HepG2 (cell line): ENCODE results near the gene CTIF. TPM values are rescaled to one million over a fixed set of nuclear protein-coding genes. Genes with fewer than 3 reads are reported as not detected.
A peak's percentile ranks its signal among the peaks of the same experiment; 100 is the strongest.

Experiments
- DNMT3B ChIP-seq: conservative IDR thresholded peaks from 2 replicates; pipeline ENCODE4 v1.6.1; 2016; ENCODE audit warnings: missing biosample characterization, control low read depth
- ELF3 ChIP-seq: IDR thresholded peaks from 2 replicates; pipeline ENCODE4 v1.6.1; 2016; ENCODE audit warnings: missing genetic modification reagents, missing compliant biosample characterization
- FIP1L1 ChIP-seq: fragments of 200-400 bp; formaldehyde crosslinking; IDR thresholded peaks from 2 replicates; pipeline ENCODE4 v1.6.1; 2018; ENCODE audit warnings: low read depth, mild to moderate bottlenecking, low read length, moderate library complexity, borderline replicate concordance; ENCODE audit not compliant: insufficient read depth
- FOSL2 ChIP-seq: sonication (generic); formaldehyde crosslinking; IDR thresholded peaks from 2 replicates; pipeline ENCODE4 v1.4.0; 2020; ENCODE audit warnings: missing genetic modification reagents
- FOXM1 ChIP-seq: sonication (generic); formaldehyde crosslinking; IDR thresholded peaks from 2 replicates; pipeline ENCODE4 v1.5.0; 2020; ENCODE audit warnings: missing genetic modification reagents
- HOXA7 ChIP-seq: sonication (generic); formaldehyde crosslinking; IDR thresholded peaks from 2 replicates; pipeline ENCODE4 v1.8.1; 2022; ENCODE audit warnings: mild to moderate bottlenecking, missing genetic modification reagents, moderate library complexity
- KAT2B ChIP-seq: fragments of 150-350 bp; IDR thresholded peaks from 2 replicates; pipeline ENCODE4 v1.6.1; 2014; ENCODE audit warnings: low read depth, low read length, borderline replicate concordance
- SOX13 ChIP-seq, 3 experiments: fragments of 450-650 bp in 1 of 3; sonication (generic) in 1 of 3; formaldehyde crosslinking in 1 of 3; IDR thresholded peaks in 2 of 3; conservative IDR thresholded peaks in 1 of 3; 2 replicates each; pipeline versions ENCODE4 v1.5.0 to v1.6.1; 2016 to 2020; ENCODE audit warnings: antibody characterized with exemption in 1 of 3, mild to moderate bottlenecking in 1 of 3, missing compliant biosample characterization in 1 of 3, missing genetic modification reagents in 1 of 3, moderate library complexity in 1 of 3
- ZHX2 ChIP-seq, 2 experiments: sonication (generic) in 1 of 2; formaldehyde crosslinking in 1 of 2; IDR thresholded peaks; 2 replicates each; pipeline versions ENCODE4 v1.6.1 to v1.9.0; 2014 to 2022; ENCODE audit warnings: antibody characterized with exemption in 1 of 2, borderline replicate concordance in 1 of 2, inconsistent platforms in 1 of 2, low read depth in 1 of 2, missing genetic modification reagents in 1 of 2
- ZNF501 ChIP-seq: sonication (generic); formaldehyde crosslinking; IDR thresholded peaks from 2 replicates; pipeline ENCODE4 v1.5.1; 2020; ENCODE audit warnings: mild to moderate bottlenecking, moderate library complexity, missing genetic modification reagents
- ZNF713 ChIP-seq: sonication (generic); formaldehyde crosslinking; IDR thresholded peaks from 2 replicates; pipeline ENCODE4 v1.4.0; 2020; ENCODE audit warnings: mild to moderate bottlenecking, missing genetic modification reagents
- ZNF782 ChIP-seq: sonication (generic); formaldehyde crosslinking; IDR thresholded peaks from 2 replicates; pipeline ENCODE4 v1.4.0; 2020; ENCODE audit warnings: missing genetic modification reagents, mild to moderate bottlenecking, borderline replicate concordance
- polyA plus RNA-seq, 8 experiments: library from polyadenylated mRNA; depleted of rRNA in 3 of 8; stranded (reverse) in 7 of 8; unstranded in 1 of 8; fragments of >200 nt; fragmentation: Illumina TruSeq in 4 of 8; extraction: Trizol in 4 of 8; gene quantifications; 2 replicates each; pipeline versions ENCODE4 v1.2.1 to v1.2.3, GENCODE V29; 2011 to 2016; ENCODE audit warnings: low read depth in 4 of 8, missing spikeins in 1 of 8, mixed read lengths in 1 of 8; ENCODE audit not compliant: insufficient read depth in 1 of 8
- total RNA-seq, 5 experiments: library from RNA; depleted of rRNA; stranded (reverse); fragments of >200 nt; fragmentation: Illumina TruSeq; extraction: Trizol; gene quantifications; 2 replicates each; pipeline ENCODE4 v1.2.3, GENCODE V29; 2016; ENCODE audit warnings: low read depth in 1 of 5
- TF ChIP-seq, protein P1 (sequence below): sonication (generic); formaldehyde crosslinking; conservative IDR thresholded peaks from 2 replicates; pipeline ENCODE4 v1.4.0; 2020; ENCODE audit warnings: mild to moderate bottlenecking, missing genetic modification reagents, moderate library complexity
- TF ChIP-seq, protein P2 (sequence below): sonication (generic); formaldehyde crosslinking; IDR thresholded peaks from 2 replicates; pipeline ENCODE4 v1.5.0; 2020; ENCODE audit warnings: mild to moderate bottlenecking, missing genetic modification reagents

CTIF gene
- total and polyA plus RNA-seq, 2 of the 13 experiments (the other 11 are each of a cell fraction or from before 2014, with no cell fraction given), result 18.2 to 28.0 TPM

GRCh38 chr18:48896875-48897511 is 358.2 kb downstream of the CTIF start (continued):
- TF ChIP-seq, protein P1, sequence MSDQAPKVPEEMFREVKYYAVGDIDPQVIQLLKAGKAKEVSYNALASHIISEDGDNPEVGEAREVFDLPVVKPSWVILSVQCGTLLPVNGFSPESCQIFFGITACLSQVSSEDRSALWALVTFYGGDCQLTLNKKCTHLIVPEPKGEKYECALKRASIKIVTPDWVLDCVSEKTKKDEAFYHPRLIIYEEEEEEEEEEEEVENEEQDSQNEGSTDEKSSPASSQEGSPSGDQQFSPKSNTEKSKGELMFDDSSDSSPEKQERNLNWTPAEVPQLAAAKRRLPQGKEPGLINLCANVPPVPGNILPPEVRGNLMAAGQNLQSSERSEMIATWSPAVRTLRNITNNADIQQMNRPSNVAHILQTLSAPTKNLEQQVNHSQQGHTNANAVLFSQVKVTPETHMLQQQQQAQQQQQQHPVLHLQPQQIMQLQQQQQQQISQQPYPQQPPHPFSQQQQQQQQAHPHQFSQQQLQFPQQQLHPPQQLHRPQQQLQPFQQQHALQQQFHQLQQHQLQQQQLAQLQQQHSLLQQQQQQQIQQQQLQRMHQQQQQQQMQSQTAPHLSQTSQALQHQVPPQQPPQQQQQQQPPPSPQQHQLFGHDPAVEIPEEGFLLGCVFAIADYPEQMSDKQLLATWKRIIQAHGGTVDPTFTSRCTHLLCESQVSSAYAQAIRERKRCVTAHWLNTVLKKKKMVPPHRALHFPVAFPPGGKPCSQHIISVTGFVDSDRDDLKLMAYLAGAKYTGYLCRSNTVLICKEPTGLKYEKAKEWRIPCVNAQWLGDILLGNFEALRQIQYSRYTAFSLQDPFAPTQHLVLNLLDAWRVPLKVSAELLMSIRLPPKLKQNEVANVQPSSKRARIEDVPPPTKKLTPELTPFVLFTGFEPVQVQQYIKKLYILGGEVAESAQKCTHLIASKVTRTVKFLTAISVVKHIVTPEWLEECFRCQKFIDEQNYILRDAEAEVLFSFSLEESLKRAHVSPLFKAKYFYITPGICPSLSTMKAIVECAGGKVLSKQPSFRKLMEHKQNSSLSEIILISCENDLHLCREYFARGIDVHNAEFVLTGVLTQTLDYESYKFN, result peak; percentile 62
- peak; percentile 89; the same call in 1 of the 2 replicates for TF ChIP-seq ZNF501
- TF ChIP-seq FOXM1 (CRISPR knock-in tag), result no peak
- TF ChIP-seq HOXA7 (CRISPR knock-in tag), result no peak
- no peak for TF ChIP-seq FIP1L1
- no peak; the same call in 1 of the 2 replicates for TF ChIP-seq ELF3 (CRISPR knock-in tag)
- TF ChIP-seq, protein P2, sequence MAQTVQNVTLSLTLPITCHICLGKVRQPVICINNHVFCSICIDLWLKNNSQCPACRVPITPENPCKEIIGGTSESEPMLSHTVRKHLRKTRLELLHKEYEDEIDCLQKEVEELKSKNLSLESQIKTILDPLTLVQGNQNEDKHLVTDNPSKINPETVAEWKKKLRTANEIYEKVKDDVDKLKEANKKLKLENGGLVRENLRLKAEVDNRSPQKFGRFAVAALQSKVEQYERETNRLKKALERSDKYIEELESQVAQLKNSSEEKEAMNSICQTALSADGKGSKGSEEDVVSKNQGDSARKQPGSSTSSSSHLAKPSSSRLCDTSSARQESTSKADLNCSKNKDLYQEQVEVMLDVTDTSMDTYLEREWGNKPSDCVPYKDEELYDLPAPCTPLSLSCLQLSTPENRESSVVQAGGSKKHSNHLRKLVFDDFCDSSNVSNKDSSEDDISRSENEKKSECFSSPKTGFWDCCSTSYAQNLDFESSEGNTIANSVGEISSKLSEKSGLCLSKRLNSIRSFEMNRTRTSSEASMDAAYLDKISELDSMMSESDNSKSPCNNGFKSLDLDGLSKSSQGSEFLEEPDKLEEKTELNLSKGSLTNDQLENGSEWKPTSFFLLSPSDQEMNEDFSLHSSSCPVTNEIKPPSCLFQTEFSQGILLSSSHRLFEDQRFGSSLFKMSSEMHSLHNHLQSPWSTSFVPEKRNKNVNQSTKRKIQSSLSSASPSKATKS (CRISPR knock-in tag), result no peak
- TF ChIP-seq ZHX2 (IDR thresholded peaks at IDR 0.05; ENCODE audit: low read depth), result peak; percentile 25; the same call in 1 of the 2 replicates
- no peak for TF ChIP-seq ZHX2 (CRISPR knock-in tag; IDR thresholded peaks at IDR 0.05; ENCODE audit: borderline replicate concordance)
- TF ChIP-seq SOX13 (IDR thresholded peaks at IDR 0.05), result no peak
- peak in 1 of 2 experiments; percentile 42; a peak in 2 of 4 replicates for TF ChIP-seq SOX13 (CRISPR knock-in tag; conservative IDR thresholded peaks at IDR 0.05 in 1 of 2, IDR thresholded peaks at IDR 0.05 in 1 of 2)
- no peak for TF ChIP-seq KAT2B
- no peak for TF ChIP-seq DNMT3B (CRISPR knock-in tag)
- no peak for TF ChIP-seq ZNF713
- TF ChIP-seq ZNF782 (CRISPR knock-in tag), result peak; percentile 46; the same call in 1 of the 2 replicates
- peak; percentile 79 for TF ChIP-seq FOSL2 (CRISPR knock-in tag)
